ENCODE data around the gene HNF1A. TPM values are rescaled to one million over a fixed set of nuclear protein-coding genes. Genes with fewer than 3 reads are reported as not detected.

Gene HNF1A
- total RNA-seq, 1 experiment from 2014 or later = not detected

DNA sequence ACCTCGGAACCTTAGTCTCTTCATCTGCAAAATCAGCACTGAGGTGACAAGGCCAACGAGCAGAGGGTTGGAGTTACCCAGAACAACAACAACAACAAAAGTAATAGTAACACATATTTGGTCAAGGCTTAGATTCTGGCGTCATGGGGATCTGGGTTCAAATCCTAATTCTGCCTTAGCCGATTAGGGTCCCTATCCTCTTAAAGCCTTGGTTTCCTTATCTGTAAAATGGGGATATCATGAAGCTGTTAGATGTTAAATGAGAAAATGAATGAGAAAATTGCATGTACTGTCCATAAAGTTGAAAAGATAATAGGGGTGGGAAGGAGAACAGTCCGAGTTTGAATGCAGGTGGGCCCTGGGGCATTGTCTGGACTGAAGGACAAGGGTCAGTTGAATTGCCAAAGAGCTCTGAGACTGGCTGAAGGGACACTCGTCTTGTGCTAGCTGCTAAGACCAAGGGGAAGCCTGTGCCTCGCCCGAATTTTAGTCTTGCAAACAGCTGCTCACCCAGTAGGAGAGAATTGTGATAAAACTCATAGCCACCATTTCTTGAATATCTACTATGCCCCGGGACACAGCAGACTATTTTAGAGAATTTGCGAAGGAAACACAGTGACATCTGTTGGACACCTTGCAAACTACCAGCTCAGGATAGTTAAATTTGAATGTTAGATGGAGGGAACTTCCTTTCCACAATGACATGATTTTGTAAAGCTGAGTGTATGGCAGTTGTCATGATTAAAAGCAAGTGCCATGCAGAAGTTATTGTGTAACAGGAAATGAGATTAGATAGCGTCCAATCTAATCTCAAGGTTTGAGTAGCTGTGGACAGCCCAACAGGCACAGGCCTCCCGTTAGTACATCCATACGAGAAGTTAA is 6.8 kb upstream of the HNF1A start:
- Histone ChIP-seq H3K27ac (ENCODE audit: low read depth, low read length) (no peak overlapping the region), H3K79me2 (ENCODE audit: insufficient read depth, low read length) (no peaks in the 10 kb centered on the region), H3K9me2 (ENCODE audit: insufficient read depth) (no peaks in the 10 kb centered on the region), H4K20me1 (ENCODE audit: insufficient read depth) (no peaks in the 10 kb centered on the region), H3K36me3 (ENCODE audit: control insufficient read depth in 1 of 2, insufficient read depth in 2 of 2, low read length in 2 of 2) (no peaks in the 10 kb centered on the region), H3K9ac (ENCODE audit: low read length) (no peak overlapping the region), H3K4me1 (ENCODE audit: control insufficient read depth in 1 of 2, insufficient read depth in 2 of 2, low read length in 2 of 2) (no peaks in the 10 kb centered on the region), H3K4me3 (replicated peaks in 1 of 2; ENCODE audit: low read depth in 1 of 2, low read length in 2 of 2) (no peak overlapping the region), H3K27me3 (ENCODE audit: insufficient read depth, low read length) (no peaks in the 10 kb centered on the region), H3K9me3 (ENCODE audit: control insufficient read depth in 1 of 2, insufficient read depth in 1 of 2, low read depth in 1 of 2, low read length in 2 of 2) (no peaks in the 10 kb centered on the region), H2AFZ (ENCODE audit: low read depth, low read length, poor library complexity, severe bottlenecking) (peak overlapping the region; percentile 95), H3K4me2 (ENCODE audit: low read length) (no peak overlapping the region)
- intact Hi-C loops (cut with micrococcal nuclease) = loop anchor here (1.0 to 5.0 kb wide), 8 partner anchors 9 to 388 kb away; partner anchors contain the start of genes ACADS and UNC119B
- ATAC-seq (peak; percentile 91), DNase-seq (ENCODE audit: low read depth, low spot score) (peak; percentile 58)
- CTCF ChIA-PET = interaction anchor here (0.6 to 1.6 kb wide), 29 partner anchors 9 to 741 kb away, joined by 3 to 18 read pairs (median 4); partner anchors contain the start of gene POP5
- RAD21 ChIA-PET (ENCODE audit: low non-redundant PET in 1 of 2, low total read pairs in 2 of 2, uncharacterized antibody in 2 of 2, unreplicated experiment in 2 of 2) = interaction anchor here (0.8 to 1.2 kb wide), 6 partner anchors 10 to 390 kb away, joined by 3 to 6 read pairs (median 4); partner anchors contain the start of gene POP5 (in 1 of the 2)
- BruUV-seq (replicated peaks) = no TSS peak
- POLR2A ChIA-PET = interaction anchor here (0.6 to 1.4 kb wide), 4 partner anchors 16 to 390 kb away, joined by 3 to 8 read pairs (median 4); partner anchors contain the start of gene POP5
- TF ChIP-seq, protein P1, sequence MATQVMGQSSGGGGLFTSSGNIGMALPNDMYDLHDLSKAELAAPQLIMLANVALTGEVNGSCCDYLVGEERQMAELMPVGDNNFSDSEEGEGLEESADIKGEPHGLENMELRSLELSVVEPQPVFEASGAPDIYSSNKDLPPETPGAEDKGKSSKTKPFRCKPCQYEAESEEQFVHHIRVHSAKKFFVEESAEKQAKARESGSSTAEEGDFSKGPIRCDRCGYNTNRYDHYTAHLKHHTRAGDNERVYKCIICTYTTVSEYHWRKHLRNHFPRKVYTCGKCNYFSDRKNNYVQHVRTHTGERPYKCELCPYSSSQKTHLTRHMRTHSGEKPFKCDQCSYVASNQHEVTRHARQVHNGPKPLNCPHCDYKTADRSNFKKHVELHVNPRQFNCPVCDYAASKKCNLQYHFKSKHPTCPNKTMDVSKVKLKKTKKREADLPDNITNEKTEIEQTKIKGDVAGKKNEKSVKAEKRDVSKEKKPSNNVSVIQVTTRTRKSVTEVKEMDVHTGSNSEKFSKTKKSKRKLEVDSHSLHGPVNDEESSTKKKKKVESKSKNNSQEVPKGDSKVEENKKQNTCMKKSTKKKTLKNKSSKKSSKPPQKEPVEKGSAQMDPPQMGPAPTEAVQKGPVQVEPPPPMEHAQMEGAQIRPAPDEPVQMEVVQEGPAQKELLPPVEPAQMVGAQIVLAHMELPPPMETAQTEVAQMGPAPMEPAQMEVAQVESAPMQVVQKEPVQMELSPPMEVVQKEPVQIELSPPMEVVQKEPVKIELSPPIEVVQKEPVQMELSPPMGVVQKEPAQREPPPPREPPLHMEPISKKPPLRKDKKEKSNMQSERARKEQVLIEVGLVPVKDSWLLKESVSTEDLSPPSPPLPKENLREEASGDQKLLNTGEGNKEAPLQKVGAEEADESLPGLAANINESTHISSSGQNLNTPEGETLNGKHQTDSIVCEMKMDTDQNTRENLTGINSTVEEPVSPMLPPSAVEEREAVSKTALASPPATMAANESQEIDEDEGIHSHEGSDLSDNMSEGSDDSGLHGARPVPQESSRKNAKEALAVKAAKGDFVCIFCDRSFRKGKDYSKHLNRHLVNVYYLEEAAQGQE (IDR thresholded peaks at IDR 0.05; ENCODE audit: low read depth) = no peak
- peak; percentile 39 for TF ChIP-seq CBX3 (IDR thresholded peaks at IDR 0.05; ENCODE audit: low read depth)
- TF ChIP-seq, protein P2, sequence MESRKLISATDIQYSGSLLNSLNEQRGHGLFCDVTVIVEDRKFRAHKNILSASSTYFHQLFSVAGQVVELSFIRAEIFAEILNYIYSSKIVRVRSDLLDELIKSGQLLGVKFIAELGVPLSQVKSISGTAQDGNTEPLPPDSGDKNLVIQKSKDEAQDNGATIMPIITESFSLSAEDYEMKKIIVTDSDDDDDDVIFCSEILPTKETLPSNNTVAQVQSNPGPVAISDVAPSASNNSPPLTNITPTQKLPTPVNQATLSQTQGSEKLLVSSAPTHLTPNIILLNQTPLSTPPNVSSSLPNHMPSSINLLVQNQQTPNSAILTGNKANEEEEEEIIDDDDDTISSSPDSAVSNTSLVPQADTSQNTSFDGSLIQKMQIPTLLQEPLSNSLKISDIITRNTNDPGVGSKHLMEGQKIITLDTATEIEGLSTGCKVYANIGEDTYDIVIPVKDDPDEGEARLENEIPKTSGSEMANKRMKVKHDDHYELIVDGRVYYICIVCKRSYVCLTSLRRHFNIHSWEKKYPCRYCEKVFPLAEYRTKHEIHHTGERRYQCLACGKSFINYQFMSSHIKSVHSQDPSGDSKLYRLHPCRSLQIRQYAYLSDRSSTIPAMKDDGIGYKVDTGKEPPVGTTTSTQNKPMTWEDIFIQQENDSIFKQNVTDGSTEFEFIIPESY (IDR thresholded peaks at IDR 0.05; ENCODE audit: extremely low read depth, insufficient replicate concordance, low read length) = no peak
- TF ChIP-seq TCF7L2 (IDR thresholded peaks at IDR 0.05; ENCODE audit: borderline replicate concordance, extremely low read depth, insufficient read depth, insufficient read length) = no peak
- TF ChIP-seq POLR2AphosphoS5 (IDR thresholded peaks at IDR 0.05; ENCODE audit: low read depth, low read length) = no peak
- TF ChIP-seq ZNF274 (IDR thresholded peaks at IDR 0.05; ENCODE audit: low read depth, low read length) = no peak
- no peak for TF ChIP-seq SIN3A (IDR thresholded peaks at IDR 0.05; ENCODE audit: low read depth)
- TF ChIP-seq, protein P3, sequence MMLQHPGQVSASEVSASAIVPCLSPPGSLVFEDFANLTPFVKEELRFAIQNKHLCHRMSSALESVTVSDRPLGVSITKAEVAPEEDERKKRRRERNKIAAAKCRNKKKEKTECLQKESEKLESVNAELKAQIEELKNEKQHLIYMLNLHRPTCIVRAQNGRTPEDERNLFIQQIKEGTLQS (IDR thresholded peaks at IDR 0.05) = no peak
- TF ChIP-seq RAD21 (IDR thresholded peaks at IDR 0.05; ENCODE audit: low read depth) = peak; percentile 97
- TF ChIP-seq, protein P4, sequence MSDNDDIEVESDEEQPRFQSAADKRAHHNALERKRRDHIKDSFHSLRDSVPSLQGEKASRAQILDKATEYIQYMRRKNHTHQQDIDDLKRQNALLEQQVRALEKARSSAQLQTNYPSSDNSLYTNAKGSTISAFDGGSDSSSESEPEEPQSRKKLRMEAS (IDR thresholded peaks at IDR 0.05) = no peak; the same call in 1 of the 2 replicates
- no peak for TF ChIP-seq POLR2A (IDR thresholded peaks at IDR 0.05; ENCODE audit: borderline replicate concordance, extremely low read depth, insufficient read depth, insufficient read length)
- TF ChIP-seq SP1 (IDR thresholded peaks at IDR 0.05; ENCODE audit: low read depth) = peak; percentile 30; the same call in 1 of the 2 replicates
- no peak for TF ChIP-seq ELF1 (IDR thresholded peaks at IDR 0.05; ENCODE audit: borderline replicate concordance, low read depth)
- TF ChIP-seq YY1 (IDR thresholded peaks at IDR 0.05; ENCODE audit: extremely low read depth, insufficient replicate concordance, low read depth, low read length) = no peak
- TF ChIP-seq CEBPB (IDR thresholded peaks at IDR 0.05; ENCODE audit: low read depth) = no peak
- TF ChIP-seq, protein P5, sequence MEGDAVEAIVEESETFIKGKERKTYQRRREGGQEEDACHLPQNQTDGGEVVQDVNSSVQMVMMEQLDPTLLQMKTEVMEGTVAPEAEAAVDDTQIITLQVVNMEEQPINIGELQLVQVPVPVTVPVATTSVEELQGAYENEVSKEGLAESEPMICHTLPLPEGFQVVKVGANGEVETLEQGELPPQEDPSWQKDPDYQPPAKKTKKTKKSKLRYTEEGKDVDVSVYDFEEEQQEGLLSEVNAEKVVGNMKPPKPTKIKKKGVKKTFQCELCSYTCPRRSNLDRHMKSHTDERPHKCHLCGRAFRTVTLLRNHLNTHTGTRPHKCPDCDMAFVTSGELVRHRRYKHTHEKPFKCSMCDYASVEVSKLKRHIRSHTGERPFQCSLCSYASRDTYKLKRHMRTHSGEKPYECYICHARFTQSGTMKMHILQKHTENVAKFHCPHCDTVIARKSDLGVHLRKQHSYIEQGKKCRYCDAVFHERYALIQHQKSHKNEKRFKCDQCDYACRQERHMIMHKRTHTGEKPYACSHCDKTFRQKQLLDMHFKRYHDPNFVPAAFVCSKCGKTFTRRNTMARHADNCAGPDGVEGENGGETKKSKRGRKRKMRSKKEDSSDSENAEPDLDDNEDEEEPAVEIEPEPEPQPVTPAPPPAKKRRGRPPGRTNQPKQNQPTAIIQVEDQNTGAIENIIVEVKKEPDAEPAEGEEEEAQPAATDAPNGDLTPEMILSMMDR (IDR thresholded peaks at IDR 0.05 in 2 of 3, conservative IDR thresholded peaks at IDR 0.05 in 1 of 3; ENCODE audit: borderline replicate concordance in 1 of 3, insufficient read depth in 1 of 3, low read depth in 2 of 3, low read length in 2 of 3) = peak; percentile 76 to 90 (median 81)
